HG03520 (cell line): ENCODE measurements around the gene ANKH.

ENCODE experiments used
- ATAC-seq: cut with Tn5 transposase; IDR thresholded peaks from one replicate; pipeline ENCODE4 v1.9.1; 2021; ENCODE audit warnings: mild to moderate bottlenecking, moderate library complexity; ENCODE audit not compliant: unreplicated experiment

Gene ANKH

GRCh38 chr5:14741801-14742440, 129.7 kb downstream of the ANKH start:
- no peak for ATAC-seq

- no peak for ATAC-seq
Observed at GRCh38 chr5:14741131-14741530, 130.4 kb downstream of the ANKH start.

- ATAC-seq, result no peak
Observed at GRCh38 chr5:14739981-14740380, 131.6 kb downstream of the ANKH start.

- no peak for ATAC-seq
Observed at GRCh38 chr5:14739538-14739937, 132.0 kb downstream of the ANKH start.

- ATAC-seq, result no peak
Observed at GRCh38 chr5:14738050-14738449, 133.5 kb downstream of the ANKH start.

- ATAC-seq, result no peak
Observed at GRCh38 chr5:14737291-14737690, 134.3 kb downstream of the ANKH start.

- ATAC-seq, result no peak
Observed at GRCh38 chr5:14735944-14736343, 135.6 kb downstream of the ANKH start.

- no peak for ATAC-seq
Observed at GRCh38 chr5:14734396-14734795, 137.2 kb downstream of the ANKH start.

- ATAC-seq, result no peak
Observed at GRCh38 chr5:14733661-14734060, 137.9 kb downstream of the ANKH start.

GRCh38 chr5:14732991-14733390, 138.6 kb downstream of the ANKH start:
- no peak for ATAC-seq

- no peak for ATAC-seq
Observed at GRCh38 chr5:14730881-14731280, 140.7 kb downstream of the ANKH start.

GRCh38 chr5:14730466-14730865, 141.1 kb downstream of the ANKH start:
- no peak for ATAC-seq

GRCh38 chr5:14729448-14730385, 141.9 kb downstream of the ANKH start:
- no peak for ATAC-seq

- ATAC-seq, result no peak
Observed at GRCh38 chr5:14728459-14728938, 143.1 kb downstream of the ANKH start.

- no peak for ATAC-seq
Observed at GRCh38 chr5:14727928-14728458, 143.6 kb downstream of the ANKH start.

GRCh38 chr5:14727428-14727865, 144.1 kb downstream of the ANKH start:
- peak; percentile 64 for ATAC-seq

- ATAC-seq, result no peak
Observed at GRCh38 chr5:14726066-14726838, 145.3 kb downstream of the ANKH start.

GRCh38 chr5:14724633-14725032, 146.9 kb downstream of the ANKH start:
- no peak for ATAC-seq

- peak; percentile 45 for ATAC-seq
Observed at GRCh38 chr5:14723701-14724132, 147.9 kb downstream of the ANKH start.

- ATAC-seq, result no peak
Observed at GRCh38 chr5:14722923-14723322, 148.7 kb downstream of the ANKH start.
